Jurkat, Clone E6-1 (cell line): Measurements from ENCODE around the gene NINJ2. TPM values are rescaled to one million over a fixed set of nuclear protein-coding genes. Genes with fewer than 3 reads are reported as not detected.
"Not testable (repeated sequence)": the region's sequence is repeated elsewhere in the genome, so short reads cannot be mapped to it uniquely, and the experiment has no call there.

Experiments
- DNase-seq: peaks from one replicate; pipeline ENCODE4 v3.0.0-alpha.2; 2011; ENCODE audit warnings: low read depth, low spot score
- H3K4me3 ChIP-seq: 2 replicates; pipeline ENCODE4 v1.5.1; 2011; ENCODE audit warnings: mild to moderate bottlenecking, low read length, control low read depth, moderate library complexity
- polyA plus RNA-seq: library from polyadenylated mRNA; unstranded; fragments of >200 nt; gene quantifications from one replicate; pipeline ENCODE4 v1.2.1, GENCODE V29; 2012; ENCODE audit warnings: missing spikeins; ENCODE audit not compliant: insufficient read length, insufficient read depth

Gene NINJ2
- 28.6 TPM for polyA plus RNA-seq

GRCh38 chr12:663293-663871 is at the start of gene NINJ2:
TSS of gene NINJ2 (minus strand) at chr12:663445. CDS start at chr12:663360, 85 bp downstream.
- DNase-seq, result no peak
- peak within 1 kb of the TSS; percentile 37 for H3K4me3 ChIP-seq

GRCh38 chr12:712172-712863 is 49.1 kb upstream of the NINJ2 start:
- no peak for DNase-seq
- no peak overlapping the region for H3K4me3 ChIP-seq

- DNase-seq, result no peak
- H3K4me3 ChIP-seq, result no peak overlapping the region
Observed at GRCh38 chr12:709455-710020, 46.3 kb upstream of the NINJ2 start.

GRCh38 chr12:708084-708483 is 44.8 kb upstream of the NINJ2 start:
- H3K4me3 ChIP-seq, DNase-seq: not testable (repeated sequence)

GRCh38 chr12:704516-705242 is 41.4 kb upstream of the NINJ2 start:
- no peak overlapping the region for H3K4me3 ChIP-seq
- no peak for DNase-seq

GRCh38 chr12:701896-702539 is 38.8 kb upstream of the NINJ2 start:
- no peak for DNase-seq
- H3K4me3 ChIP-seq, result no peak overlapping the region

GRCh38 chr12:700016-700415 is 36.8 kb upstream of the NINJ2 start:
- no peak for DNase-seq
- H3K4me3 ChIP-seq, result no peak overlapping the region

- not testable (repeated sequence) for DNase-seq, H3K4me3 ChIP-seq
Observed at GRCh38 chr12:698222-698621, 35.0 kb upstream of the NINJ2 start.

GRCh38 chr12:697481-697880 is 34.2 kb upstream of the NINJ2 start:
- no peak overlapping the region for H3K4me3 ChIP-seq
- no peak for DNase-seq

- no peak overlapping the region for H3K4me3 ChIP-seq
- no peak for DNase-seq
Observed at GRCh38 chr12:694734-695503, 31.7 kb upstream of the NINJ2 start.

- H3K4me3 ChIP-seq, result no peak overlapping the region
- no peak for DNase-seq
Observed at GRCh38 chr12:693934-694533, 30.8 kb upstream of the NINJ2 start.

GRCh38 chr12:692274-692673 is 29.0 kb upstream of the NINJ2 start:
- no peak overlapping the region for H3K4me3 ChIP-seq
- no peak for DNase-seq

GRCh38 chr12:690466-690865 is 27.2 kb upstream of the NINJ2 start:
- DNase-seq, result no peak
- H3K4me3 ChIP-seq, result no peak overlapping the region

- peak; percentile 92 for DNase-seq
- no peak overlapping the region for H3K4me3 ChIP-seq
Observed at GRCh38 chr12:685388-685787, 22.1 kb upstream of the NINJ2 start.

- no peak for DNase-seq
- H3K4me3 ChIP-seq, result no peak overlapping the region
Observed at GRCh38 chr12:684416-684815, 21.2 kb upstream of the NINJ2 start.

GRCh38 chr12:681568-682256 is 18.5 kb upstream of the NINJ2 start:
- no peak overlapping the region for H3K4me3 ChIP-seq
- no peak for DNase-seq

GRCh38 chr12:678747-679712 is 15.8 kb upstream of the NINJ2 start:
- DNase-seq, result no peak

More at GRCh38 chr12:678747-679712, 15.8 kb upstream of the NINJ2 start:
- no peak overlapping the region for H3K4me3 ChIP-seq
